Chondrocyte (in vitro differentiated cells): Measurements from ENCODE around the gene ITPKB. TPM values are rescaled to one million over a fixed set of nuclear protein-coding genes. Genes with fewer than 3 reads are reported as not detected.

Experiments
- DNase-seq: peaks from one replicate; pipeline ENCODE4 v3.0.0; 2021; ENCODE audit warnings: mixed read lengths, low spot score
- H3K27ac Mint-ChIP-seq: one replicate; pipeline ENCODE4 v1.8.0; 2021; ENCODE audit warnings: mild to moderate bottlenecking, moderate library complexity, mixed read lengths; ENCODE audit not compliant: unreplicated experiment
- H3K27me3 Mint-ChIP-seq: 2 replicates; pipeline ENCODE4 v1.8.0; 2021; ENCODE audit warnings: low read depth, mixed read lengths
- H3K36me3 Mint-ChIP-seq: 2 replicates; pipeline ENCODE4 v1.8.0; 2021; ENCODE audit warnings: low read depth, mixed read lengths
- H3K4me1 Mint-ChIP-seq: 2 replicates; pipeline ENCODE4 v1.8.0; 2021; ENCODE audit warnings: low read depth, mild to moderate bottlenecking, mixed read lengths
- H3K4me3 Mint-ChIP-seq: one replicate; pipeline ENCODE4 v1.8.0; 2021; ENCODE audit warnings: mild to moderate bottlenecking, moderate library complexity, mixed read lengths; ENCODE audit not compliant: unreplicated experiment
- H3K9me3 Mint-ChIP-seq: 2 replicates; pipeline ENCODE4 v1.8.0; 2021; ENCODE audit warnings: low read depth, mixed read lengths
- CTCF ChIP-seq: fragments of 200-600 bp; sonication (generic); IDR thresholded peaks from 2 replicates; pipeline ENCODE4 v1.5.0; 2021; ENCODE audit warnings: antibody characterized with exemption, mild to moderate bottlenecking, moderate library complexity
- total RNA-seq: library from RNA; stranded (reverse); gene quantifications from 3 replicates; pipeline ENCODE4 v1.2.1, GENCODE V29; 2021

The ITPKB gene
- total RNA-seq, 1 donor from 2014 or later: 13.4 TPM

DNA sequence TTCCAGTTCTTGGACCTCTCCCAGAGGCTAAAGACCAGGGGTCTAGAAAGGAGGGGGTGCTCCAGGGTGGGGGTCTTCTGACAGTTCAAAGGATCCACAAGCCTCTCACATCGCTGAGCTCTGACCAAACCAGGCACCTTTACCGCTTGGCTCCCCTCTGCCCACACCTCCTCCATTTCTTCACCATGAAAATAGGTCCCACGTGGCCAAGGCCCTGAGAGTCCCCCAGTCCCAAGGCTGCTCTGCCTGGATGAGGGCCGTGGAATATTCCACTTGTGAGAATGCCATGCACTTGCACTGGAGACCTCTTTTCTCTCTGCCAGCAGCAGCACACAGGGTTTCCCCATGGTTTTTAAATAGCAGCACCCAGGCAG, 87.4 kb downstream of the ITPKB start:
- Mint-ChIP-seq H3K36me3 (peaks cover 9% of the 10 kb centered on the region), H3K27me3 (no peaks in the 10 kb centered on the region), H3K4me3 (no peak overlapping the region), H3K9me3 (no peaks in the 10 kb centered on the region), H3K27ac (no peak overlapping the region), H3K4me1 (peaks cover 37% of the 10 kb centered on the region)
- no peak for DNase-seq
- no peak for TF ChIP-seq CTCF

- peak; percentile 87 for DNase-seq
- Mint-ChIP-seq H3K4me1 (peaks cover 32% of the 10 kb centered on the region), H3K36me3 (peaks cover 11% of the 10 kb centered on the region), H3K4me3 (no peak overlapping the region), H3K9me3 (no peaks in the 10 kb centered on the region), H3K27ac (no peak overlapping the region), H3K27me3 (no peaks in the 10 kb centered on the region)
- no peak for TF ChIP-seq CTCF
Observed at GRCh38 chr1:226651041-226651731, 87.9 kb downstream of the ITPKB start.

- Mint-ChIP-seq H3K4me3 (no peak overlapping the region), H3K36me3 (peaks cover 11% of the 10 kb centered on the region), H3K9me3 (no peaks in the 10 kb centered on the region), H3K27me3 (no peaks in the 10 kb centered on the region), H3K4me1 (peaks cover 30% of the 10 kb centered on the region), H3K27ac (no peak overlapping the region)
- peak; percentile 57 for DNase-seq
- no peak for TF ChIP-seq CTCF
Observed at GRCh38 chr1:226650236-226650841, 88.7 kb downstream of the ITPKB start.

GRCh38 chr1:226649780-226650179, 89.3 kb downstream of the ITPKB start:
- H3K4me1 Mint-ChIP-seq: peaks cover 24% of the 10 kb centered on the region
- H3K36me3 Mint-ChIP-seq: peaks cover 11% of the 10 kb centered on the region
- no peak overlapping the region for H3K27ac Mint-ChIP-seq
- DNase-seq: no peak
- no peaks in the 10 kb centered on the region for H3K27me3 Mint-ChIP-seq
- H3K4me3 Mint-ChIP-seq: no peak overlapping the region
- H3K9me3 Mint-ChIP-seq: no peaks in the 10 kb centered on the region
- TF ChIP-seq CTCF: peak; percentile 64

DNA sequence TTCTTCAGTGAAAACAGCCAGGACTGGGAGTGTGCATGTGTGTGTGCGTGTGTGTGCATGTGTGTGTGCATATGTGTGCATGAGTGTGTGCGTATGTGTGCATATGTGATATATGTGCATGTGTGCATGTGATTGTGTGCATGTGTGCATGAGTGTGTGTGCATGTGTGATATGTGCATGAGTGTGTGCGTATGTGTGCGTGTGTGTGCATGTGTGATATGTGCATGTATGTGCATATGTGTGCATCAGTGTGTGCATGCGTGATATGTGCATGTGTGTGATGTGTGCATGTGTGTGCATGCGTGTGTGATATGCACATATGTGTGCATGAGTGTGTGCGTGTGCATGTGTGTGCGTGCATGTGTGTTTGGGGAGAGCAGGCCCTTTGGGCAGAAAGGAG, 89.8 kb downstream of the ITPKB start:
- peaks cover 11% of the 10 kb centered on the region for H3K36me3 Mint-ChIP-seq
- H3K9me3 Mint-ChIP-seq: no peaks in the 10 kb centered on the region
- H3K27me3 Mint-ChIP-seq: no peaks in the 10 kb centered on the region
- no peak overlapping the region for H3K4me3 Mint-ChIP-seq
- no peak for TF ChIP-seq CTCF
- DNase-seq: no peak
- peaks cover 19% of the 10 kb centered on the region for H3K4me1 Mint-ChIP-seq
- no peak overlapping the region for H3K27ac Mint-ChIP-seq
